Fibroblast of lung (primary cell): Measurements from ENCODE around the gene METAP1D. TPM values are rescaled to one million over a fixed set of nuclear protein-coding genes. Genes with fewer than 3 reads are reported as not detected.

Experiments
- DNase-seq, 2 donors: peaks; one replicate each; pipeline versions ENCODE4 v3.0.0 to v3.0.0-alpha.2; 2010; ENCODE audit warnings: low read depth in 2 of 2
- H2AFZ ChIP-seq: 2 replicates; pipeline ENCODE4 v1.5.1; 2012; ENCODE audit warnings: low read length, control low read depth, inconsistent platforms
- H3K27ac ChIP-seq: 2 replicates; pipeline ENCODE4 v1.5.1; 2011; ENCODE audit warnings: low read length, control low read depth; ENCODE audit not compliant: insufficient read depth
- H3K27me3 ChIP-seq: 2 replicates; pipeline ENCODE4 v1.5.1; 2011; ENCODE audit warnings: mild to moderate bottlenecking, low read length; ENCODE audit not compliant: control insufficient read depth, insufficient read depth
- H3K36me3 ChIP-seq: 2 replicates; pipeline ENCODE4 v1.5.1; 2011; ENCODE audit warnings: low read length; ENCODE audit not compliant: control insufficient read depth, insufficient read depth
- H3K4me1 ChIP-seq: 2 replicates; pipeline ENCODE4 v1.5.1; 2011; ENCODE audit warnings: low read length; ENCODE audit not compliant: control insufficient read depth, insufficient read depth; ENCODE audit errors: extremely low read depth
- H3K4me2 ChIP-seq: 2 replicates; pipeline ENCODE4 v1.5.1; 2011; ENCODE audit warnings: low read length, control low read depth; ENCODE audit not compliant: insufficient read depth; ENCODE audit errors: extremely low read depth
- H3K4me3 ChIP-seq, 4 experiments: fragments of 200-600 bp in 1 of 4; sonication (generic) in 1 of 4; replicated peaks in 1 of 4; 2 replicates each; pipeline ENCODE4 v1.5.1; 2011 to 2016; ENCODE audit warnings: low read length in 4 of 4, low read depth in 3 of 4, mild to moderate bottlenecking in 3 of 4, control low read depth in 2 of 4, inconsistent platforms in 1 of 4, mixed read lengths in 1 of 4; ENCODE audit not compliant: insufficient read depth in 1 of 4; ENCODE audit errors: control extremely low read depth in 1 of 4
- H3K79me2 ChIP-seq: 2 replicates; pipeline ENCODE4 v1.5.1; 2012; ENCODE audit warnings: mild to moderate bottlenecking, low read length, inconsistent platforms; ENCODE audit not compliant: control insufficient read depth, insufficient read depth
- H3K9ac ChIP-seq: 2 replicates; pipeline ENCODE4 v1.5.1; 2011; ENCODE audit warnings: mild to moderate bottlenecking, low read length, control low read depth; ENCODE audit not compliant: insufficient read depth
- H3K9me3 ChIP-seq: 2 replicates; pipeline ENCODE4 v1.5.1; 2012; ENCODE audit warnings: low read depth, low read length; ENCODE audit not compliant: control insufficient read depth, insufficient read depth
- H4K20me1 ChIP-seq: 2 replicates; pipeline ENCODE4 v1.5.1; 2011; ENCODE audit warnings: low read length; ENCODE audit not compliant: control insufficient read depth, insufficient read depth; ENCODE audit errors: extremely low read depth
- EZH2 ChIP-seq: IDR thresholded peaks from 2 replicates; pipeline ENCODE4 v1.5.1; 2012; ENCODE audit warnings: low read length, control low read depth, mild to moderate bottlenecking; ENCODE audit errors: missing control alignments
- polyA plus RNA-seq, 2 donors: library from polyadenylated mRNA; depleted of rRNA in 1 of 2; stranded (reverse) in 1 of 2; unstranded in 1 of 2; fragments of >200 nt; gene quantifications; 2 replicates each; pipeline ENCODE4 v1.2.1, GENCODE V29; 2011 to 2012; ENCODE audit warnings: missing spikeins in 1 of 2
- total RNA-seq: library from RNA; depleted of rRNA; stranded (reverse); fragments of >200 nt; gene quantifications from 2 replicates; pipeline ENCODE4 v1.2.1, GENCODE V29; 2014
- TF ChIP-seq, protein P1 (sequence below), 2 donors: IDR thresholded peaks in 1 of 2; conservative IDR thresholded peaks in 1 of 2; 1 replicate in 1 of 2; 2 replicates in 1 of 2; pipeline ENCODE4 v1.5.1; 2011 to 2012; ENCODE audit warnings: low read length in 2 of 2, control low read depth in 1 of 2, inconsistent platforms in 1 of 2, low read depth in 1 of 2, mild to moderate bottlenecking in 1 of 2

The METAP1D gene
- total and polyA plus RNA-seq, 2 donors (not counting 1 experiment from before 2014, with no cell fraction given) = 6.7 to 6.8 TPM

DNA sequence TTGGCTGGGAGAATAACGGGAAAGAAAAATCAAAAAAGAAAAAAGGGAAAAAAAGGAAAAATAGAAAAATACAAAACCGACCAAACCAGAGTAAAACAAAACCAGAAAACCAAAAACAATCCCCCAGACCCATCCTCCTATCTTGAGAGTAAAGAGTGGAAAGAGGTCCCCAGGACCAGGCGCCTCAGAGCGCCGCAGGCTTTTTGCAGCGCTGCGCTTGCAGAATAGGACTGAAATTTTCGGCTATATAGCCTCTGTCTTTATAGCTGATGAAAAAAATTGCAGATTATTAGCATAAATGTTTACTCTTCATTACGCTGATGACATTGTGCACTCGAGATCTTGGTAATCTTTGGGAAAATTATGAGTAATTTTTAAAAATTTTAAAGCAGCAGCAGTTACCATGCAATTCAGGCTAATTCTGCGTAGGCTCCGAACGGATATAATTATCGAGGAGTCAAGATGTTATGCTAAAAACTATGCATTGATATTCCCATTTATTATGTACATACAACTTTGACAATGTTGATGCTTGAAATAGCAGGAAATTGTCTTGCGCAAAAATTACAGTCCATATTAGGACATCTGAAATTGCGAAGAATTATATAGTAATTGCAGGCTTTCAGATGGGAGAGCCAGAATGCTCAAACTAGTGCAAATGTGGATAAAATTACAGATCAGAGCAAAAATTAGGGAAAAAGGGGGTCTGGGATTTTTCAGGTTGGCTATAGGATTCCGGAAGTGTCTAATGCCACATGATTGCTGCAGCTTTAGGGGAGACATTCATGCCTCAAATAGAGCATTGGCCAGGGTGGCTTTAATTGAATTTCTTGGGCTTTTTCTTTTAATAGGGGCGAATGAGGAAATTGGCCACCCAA lies 93.9 kb downstream of the METAP1D start:
- Histone ChIP-seq H3K9me3 (no peaks in the 10 kb centered on the region), H3K9ac (no peak overlapping the region), H3K4me3 (no peak overlapping the region), H3K27ac (no peak overlapping the region), H2AFZ (no peak overlapping the region), H3K27me3 (peaks cover 56% of the 10 kb centered on the region), H3K4me1 (peaks cover 13% of the 10 kb centered on the region), H3K79me2 (no peaks in the 10 kb centered on the region), H3K36me3 (no peaks in the 10 kb centered on the region), H4K20me1 (no peaks in the 10 kb centered on the region), H3K4me2 (no peak overlapping the region)
- no peak for DNase-seq
- TF ChIP-seq EZH2 = peak; percentile 36
- TF ChIP-seq, protein P1, sequence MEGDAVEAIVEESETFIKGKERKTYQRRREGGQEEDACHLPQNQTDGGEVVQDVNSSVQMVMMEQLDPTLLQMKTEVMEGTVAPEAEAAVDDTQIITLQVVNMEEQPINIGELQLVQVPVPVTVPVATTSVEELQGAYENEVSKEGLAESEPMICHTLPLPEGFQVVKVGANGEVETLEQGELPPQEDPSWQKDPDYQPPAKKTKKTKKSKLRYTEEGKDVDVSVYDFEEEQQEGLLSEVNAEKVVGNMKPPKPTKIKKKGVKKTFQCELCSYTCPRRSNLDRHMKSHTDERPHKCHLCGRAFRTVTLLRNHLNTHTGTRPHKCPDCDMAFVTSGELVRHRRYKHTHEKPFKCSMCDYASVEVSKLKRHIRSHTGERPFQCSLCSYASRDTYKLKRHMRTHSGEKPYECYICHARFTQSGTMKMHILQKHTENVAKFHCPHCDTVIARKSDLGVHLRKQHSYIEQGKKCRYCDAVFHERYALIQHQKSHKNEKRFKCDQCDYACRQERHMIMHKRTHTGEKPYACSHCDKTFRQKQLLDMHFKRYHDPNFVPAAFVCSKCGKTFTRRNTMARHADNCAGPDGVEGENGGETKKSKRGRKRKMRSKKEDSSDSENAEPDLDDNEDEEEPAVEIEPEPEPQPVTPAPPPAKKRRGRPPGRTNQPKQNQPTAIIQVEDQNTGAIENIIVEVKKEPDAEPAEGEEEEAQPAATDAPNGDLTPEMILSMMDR (conservative IDR thresholded peaks at IDR 0.05 in 1 of 2, IDR thresholded peaks at IDR 0.05 in 1 of 2; ENCODE audit: low read depth in 1 of 2, low read length in 2 of 2) = no peak

DNA sequence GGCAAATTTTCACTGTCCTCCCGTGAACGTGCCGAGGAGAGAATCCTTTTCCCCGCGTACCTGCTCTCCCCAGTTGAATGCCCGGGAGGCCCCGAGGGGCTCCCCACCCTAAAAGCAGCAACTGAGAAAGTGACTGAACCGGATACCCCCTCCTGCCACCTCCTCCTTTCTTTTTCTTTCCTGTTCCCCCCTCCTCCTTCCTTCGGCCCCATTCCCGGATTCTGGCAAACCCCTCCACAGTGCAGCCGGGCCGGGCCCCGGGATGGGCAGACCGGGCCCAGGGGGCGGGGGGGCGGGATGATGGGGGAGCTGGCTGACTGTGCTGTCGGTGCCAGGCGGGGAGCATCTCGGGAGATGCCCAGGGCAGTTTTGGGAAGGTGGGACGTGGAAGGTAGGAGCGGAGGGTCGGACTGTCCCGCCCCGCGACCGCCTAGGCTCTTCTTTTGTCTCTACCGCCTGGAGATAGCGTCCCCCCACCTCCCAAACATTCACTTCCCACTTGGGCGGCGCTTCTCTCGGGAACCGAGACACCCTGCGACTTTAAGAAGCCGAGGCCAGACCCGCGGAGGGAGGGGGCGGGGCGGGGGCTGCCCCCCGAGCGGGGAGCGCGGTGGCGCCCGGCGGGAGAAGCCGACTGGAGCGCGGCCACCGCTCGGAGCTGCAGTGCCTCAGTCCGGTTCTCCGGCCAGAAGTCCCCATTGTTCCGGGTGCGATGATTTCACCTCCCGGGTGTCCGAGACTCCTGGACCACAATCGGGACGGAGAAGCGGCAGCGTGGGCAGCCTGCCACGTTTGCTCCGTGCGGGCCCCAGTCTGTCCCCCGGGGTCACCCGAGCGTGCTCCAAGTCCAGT lies 94.8 kb downstream of the METAP1D start:
- TF ChIP-seq, protein P1 (conservative IDR thresholded peaks at IDR 0.05 in 1 of 2, IDR thresholded peaks at IDR 0.05 in 1 of 2; ENCODE audit: low read depth in 1 of 2, low read length in 2 of 2) = no peak
- TF ChIP-seq EZH2 = peak; percentile 80
- H3K27ac ChIP-seq = no peak overlapping the region
- peak overlapping the region; percentile 47 to 66 (median 55) for H3K4me3 ChIP-seq
- H3K79me2 ChIP-seq = no peaks in the 10 kb centered on the region
- H4K20me1 ChIP-seq = no peaks in the 10 kb centered on the region
- H3K4me1 ChIP-seq = peaks cover 16% of the 10 kb centered on the region
- H3K27me3 ChIP-seq = peaks cover 47% of the 10 kb centered on the region
- peak overlapping the region; percentile 99 for H3K4me2 ChIP-seq
- H3K9me3 ChIP-seq = no peaks in the 10 kb centered on the region
- H2AFZ ChIP-seq = peak overlapping the region; percentile 73
- DNase-seq = no peak
- peak overlapping the region; percentile 40 for H3K9ac ChIP-seq
- no peaks in the 10 kb centered on the region for H3K36me3 ChIP-seq
